ENCODE data around the gene KCTD19. TPM values are rescaled to one million over a fixed set of nuclear protein-coding genes. Genes with fewer than 3 reads are reported as not detected.

KCTD19 gene
- total RNA-seq, 4 donors from 2014 or later = 0.09 TPM; not detected in 3

GRCh38 chr16:67294171-67294757 lies 32.3 kb downstream of the KCTD19 start:
- peaks cover 0 to 5% (median 0%) of the 10 kb centered on the region in 4 donors for H3K27me3 ChIP-seq
- H3K27ac ChIP-seq = no peak overlapping the region
- WGBS, 2 donors = 65 to 76% methylated on average over 3 of the region's 4 CpGs
- DNase-seq = no peak
- H3K4me1 ChIP-seq = peaks cover 0 to 4% (median 0%) of the 10 kb centered on the region in 3 donors
- TF ChIP-seq CTCF (IDR thresholded peaks at IDR 0.05) = no peak
- no peak for TF ChIP-seq POLR2A (IDR thresholded peaks at IDR 0.05)
- no peak overlapping the region for H3K4me3 ChIP-seq
- H3K9me3 ChIP-seq = no peaks in the 10 kb centered on the region
- intact Hi-C loops (cut with DNase I) = no loop called here
- no peaks in the 10 kb centered on the region for H3K36me3 ChIP-seq

GRCh38 chr16:67291461-67291860 lies 35.1 kb downstream of the KCTD19 start:
- H3K36me3 ChIP-seq = peaks cover 0 to 6% (median 0%) of the 10 kb centered on the region in 3 donors
- TF ChIP-seq CTCF (IDR thresholded peaks at IDR 0.05) (no peak), POLR2A (IDR thresholded peaks at IDR 0.05) (no peak)
- peaks cover 0 to 4% (median 0%) of the 10 kb centered on the region in 3 donors for H3K4me1 ChIP-seq
- H3K9me3 ChIP-seq = no peaks in the 10 kb centered on the region
- WGBS, 2 donors = 74 to 98% methylated on average over 4 to 5 of the region's 7 CpGs
- intact Hi-C loops (cut with DNase I) = no loop called here
- DNase-seq = no peak
- H3K27me3 ChIP-seq = peaks cover 0 to 5% (median 0%) of the 10 kb centered on the region in 4 donors
- no peak overlapping the region for H3K4me3 ChIP-seq
- H3K27ac ChIP-seq = no peak overlapping the region

GRCh38 chr16:67287960-67288359 lies 38.6 kb downstream of the KCTD19 start:
- DNase-seq = no peak
- H3K36me3 ChIP-seq = peaks cover 0 to 10% (median 0%) of the 10 kb centered on the region in 3 donors
- peaks cover 0 to 11% (median 0%) of the 10 kb centered on the region in 3 donors for H3K4me1 ChIP-seq
- intact Hi-C loops (cut with DNase I) = loop anchor here (10.0 kb wide), 1 partner anchor 127 kb away; the partner anchor contains the start of gene ZDHHC1
- no peak for TF ChIP-seq POLR2A (IDR thresholded peaks at IDR 0.05)
- no peak for TF ChIP-seq CTCF (IDR thresholded peaks at IDR 0.05)
- H3K27ac ChIP-seq = no peak overlapping the region
- H3K27me3 ChIP-seq = no peaks in the 10 kb centered on the region
- WGBS, 2 donors = 88 to 93% methylated on average over 9 to 12 of the region's 14 CpGs
- no peak overlapping the region for H3K4me3 ChIP-seq
- H3K9me3 ChIP-seq = no peaks in the 10 kb centered on the region

GRCh38 chr16:67286441-67287235 lies 39.9 kb downstream of the KCTD19 start:
- H3K4me1 ChIP-seq = peaks cover 0 to 11% (median 0%) of the 10 kb centered on the region in 3 donors
- H3K27ac ChIP-seq = no peak overlapping the region
- peaks cover 0 to 10% (median 0%) of the 10 kb centered on the region in 3 donors for H3K36me3 ChIP-seq
- H3K27me3 ChIP-seq = no peaks in the 10 kb centered on the region
- TF ChIP-seq POLR2A (IDR thresholded peaks at IDR 0.05) (no peak), CTCF (IDR thresholded peaks at IDR 0.05) (no peak)
- intact Hi-C loops (cut with DNase I) = loop anchor here (10.0 kb wide), 1 partner anchor 128 kb away; the partner anchor contains the start of gene ZDHHC1
- no peak overlapping the region for H3K4me3 ChIP-seq
- WGBS, 2 donors = 89 to 96% methylated on average over 10 to 12 of the region's 28 CpGs
- DNase-seq = no peak
- no peaks in the 10 kb centered on the region for H3K9me3 ChIP-seq

Measured in esophagus squamous epithelium (tissue), 5 donors.